OCI-LY3 (cell line): ENCODE data around the gene GSS.

Experiments
- H2AFZ ChIP-seq: fragments of 200-600, 300-600 bp; shearing (Covaris generic); 2 replicates; pipeline ENCODE4 v1.6.0; 2014; ENCODE audit warnings: antibody characterized with exemption, low read depth, low read length
- H3K27ac ChIP-seq: fragments of 200-600, 300-600 bp; sonication (generic); 2 replicates; pipeline ENCODE4 v1.5.1; 2014; ENCODE audit warnings: mild to moderate bottlenecking, low read length, moderate library complexity, mixed read lengths
- H3K27me3 ChIP-seq: fragments of 200-600, 300-600 bp; sonication (generic); 2 replicates; pipeline ENCODE4 v1.6.1; 2014; ENCODE audit warnings: low read depth, low read length, mixed read lengths
- H3K36me3 ChIP-seq: fragments of 200-600, 300-600 bp; sonication (generic); replicated peaks from 2 replicates; pipeline ENCODE3; 2014; ENCODE audit warnings: low read depth, low read length, mixed read lengths
- H3K4me1 ChIP-seq: fragments of 300-600, 200-600 bp; sonication (generic); 2 replicates; pipeline ENCODE4 v1.6.1; 2014; ENCODE audit warnings: low read length, mixed read lengths
- H3K4me2 ChIP-seq: fragments of 200-600, 300-600 bp; sonication (generic); 2 replicates; pipeline ENCODE4 v1.6.1; 2014; ENCODE audit warnings: low read length, mixed read lengths
- H3K4me3 ChIP-seq: fragments of 300-600, 200-600 bp; sonication (generic); 2 replicates; pipeline ENCODE4 v1.5.1; 2014; ENCODE audit warnings: antibody characterized with exemption, mild to moderate bottlenecking, low read length, moderate library complexity
- H3K79me2 ChIP-seq: fragments of 300-600, 200-600 bp; shearing (Covaris generic); 2 replicates; pipeline ENCODE4 v1.6.1; 2014; ENCODE audit warnings: mild to moderate bottlenecking, low read length, mixed read lengths
- H3K9ac ChIP-seq: fragments of 300-600, 200-600 bp; shearing (Covaris generic); 2 replicates; pipeline ENCODE4 v1.6.0; 2014; ENCODE audit warnings: mild to moderate bottlenecking, low read length, moderate library complexity
- H3K9me3 ChIP-seq: fragments of 200-600, 300-600 bp; shearing (Covaris generic); 2 replicates; pipeline ENCODE4 v1.6.1; 2014; ENCODE audit warnings: low read length, mixed read lengths; ENCODE audit not compliant: insufficient read depth
- H4K20me1 ChIP-seq: fragments of 200-600, 300-600 bp; sonication (generic); 2 replicates; pipeline ENCODE4 v1.6.1; 2016; ENCODE audit warnings: low read length, mixed read lengths; ENCODE audit not compliant: insufficient read depth
- EZH2phosphoT487 ChIP-seq: fragments of 200-600 bp; shearing (Covaris generic); IDR thresholded peaks from 2 replicates; pipeline ENCODE4 v1.6.1; 2018; ENCODE audit warnings: antibody characterized with exemption, mixed run types, low read depth
- TF ChIP-seq, protein P1 (sequence below): fragments of 200-600, 300-600 bp; sonication (generic); IDR thresholded peaks from 2 replicates; pipeline ENCODE4 v1.5.1; 2014; ENCODE audit warnings: antibody characterized with exemption, low read length, low read depth

The GSS gene

GRCh38 chr20:34979366-34980153, 24.0 kb upstream of the GSS start:
- Histone ChIP-seq H3K9ac (no peak overlapping the region), H3K27me3 (peaks cover 12% of the 10 kb centered on the region), H3K27ac (no peak overlapping the region), H3K9me3 (no peaks in the 10 kb centered on the region), H3K4me2 (no peak overlapping the region), H3K36me3 (no peaks in the 10 kb centered on the region), H4K20me1 (no peaks in the 10 kb centered on the region), H3K4me3 (no peak overlapping the region), H3K79me2 (no peaks in the 10 kb centered on the region), H3K4me1 (no peaks in the 10 kb centered on the region), H2AFZ (no peak overlapping the region)
- TF ChIP-seq, protein P1, sequence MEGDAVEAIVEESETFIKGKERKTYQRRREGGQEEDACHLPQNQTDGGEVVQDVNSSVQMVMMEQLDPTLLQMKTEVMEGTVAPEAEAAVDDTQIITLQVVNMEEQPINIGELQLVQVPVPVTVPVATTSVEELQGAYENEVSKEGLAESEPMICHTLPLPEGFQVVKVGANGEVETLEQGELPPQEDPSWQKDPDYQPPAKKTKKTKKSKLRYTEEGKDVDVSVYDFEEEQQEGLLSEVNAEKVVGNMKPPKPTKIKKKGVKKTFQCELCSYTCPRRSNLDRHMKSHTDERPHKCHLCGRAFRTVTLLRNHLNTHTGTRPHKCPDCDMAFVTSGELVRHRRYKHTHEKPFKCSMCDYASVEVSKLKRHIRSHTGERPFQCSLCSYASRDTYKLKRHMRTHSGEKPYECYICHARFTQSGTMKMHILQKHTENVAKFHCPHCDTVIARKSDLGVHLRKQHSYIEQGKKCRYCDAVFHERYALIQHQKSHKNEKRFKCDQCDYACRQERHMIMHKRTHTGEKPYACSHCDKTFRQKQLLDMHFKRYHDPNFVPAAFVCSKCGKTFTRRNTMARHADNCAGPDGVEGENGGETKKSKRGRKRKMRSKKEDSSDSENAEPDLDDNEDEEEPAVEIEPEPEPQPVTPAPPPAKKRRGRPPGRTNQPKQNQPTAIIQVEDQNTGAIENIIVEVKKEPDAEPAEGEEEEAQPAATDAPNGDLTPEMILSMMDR, result no peak
- TF ChIP-seq EZH2phosphoT487, result no peak

DNA sequence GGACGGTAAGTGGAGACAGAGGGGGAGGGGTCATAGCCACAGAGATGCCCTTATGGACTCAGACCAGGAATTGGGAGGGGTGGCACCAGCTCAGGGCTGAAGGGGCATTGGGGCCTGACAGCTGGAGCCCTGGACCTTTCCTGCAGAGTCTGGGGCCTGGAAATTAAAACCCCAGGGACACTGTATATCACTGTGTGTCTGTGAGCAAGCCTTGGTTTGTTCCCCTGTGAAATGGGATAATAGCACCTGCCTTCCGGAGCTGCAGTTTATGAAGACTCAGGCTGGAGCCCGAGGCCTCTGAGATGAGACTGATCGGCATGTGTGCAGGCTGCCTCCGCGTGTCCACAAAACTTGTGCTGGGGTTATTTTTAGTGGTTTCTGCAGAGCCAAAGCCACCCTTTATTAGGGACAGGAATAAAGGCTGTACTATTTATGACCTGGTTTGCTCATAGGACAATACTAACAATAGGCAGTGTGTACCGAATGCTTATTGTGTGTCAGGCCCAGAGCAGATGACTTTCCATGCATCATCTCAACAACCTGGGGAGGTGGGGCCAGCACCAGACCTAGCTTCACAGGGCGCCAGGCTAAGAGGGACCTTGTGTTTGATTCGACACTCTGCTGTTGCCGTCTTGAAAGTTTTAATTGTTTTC, 22.6 kb upstream of the GSS start:
- H3K36me3 ChIP-seq, result no peaks in the 10 kb centered on the region
- no peaks in the 10 kb centered on the region for H4K20me1 ChIP-seq
- H3K4me2 ChIP-seq, result no peak overlapping the region
- no peak for TF ChIP-seq EZH2phosphoT487
- TF ChIP-seq, protein P1, result no peak
- H3K27me3 ChIP-seq, result peaks cover 11% of the 10 kb centered on the region
- H3K4me3 ChIP-seq, result no peak overlapping the region
- H2AFZ ChIP-seq, result no peak overlapping the region
- no peaks in the 10 kb centered on the region for H3K79me2 ChIP-seq
- no peaks in the 10 kb centered on the region for H3K9me3 ChIP-seq
- no peaks in the 10 kb centered on the region for H3K4me1 ChIP-seq
- H3K9ac ChIP-seq, result no peak overlapping the region
- no peak overlapping the region for H3K27ac ChIP-seq

- H3K27ac ChIP-seq, result no peak overlapping the region
- H3K9ac ChIP-seq, result no peak overlapping the region
- no peaks in the 10 kb centered on the region for H3K9me3 ChIP-seq
- no peak overlapping the region for H3K4me2 ChIP-seq
- H3K79me2 ChIP-seq, result no peaks in the 10 kb centered on the region
- no peak for TF ChIP-seq EZH2phosphoT487
- TF ChIP-seq, protein P1, result no peak
- H3K36me3 ChIP-seq, result no peaks in the 10 kb centered on the region
- H3K4me1 ChIP-seq, result no peaks in the 10 kb centered on the region
- peaks cover 11% of the 10 kb centered on the region for H3K27me3 ChIP-seq
- no peak overlapping the region for H2AFZ ChIP-seq
- no peaks in the 10 kb centered on the region for H4K20me1 ChIP-seq
- H3K4me3 ChIP-seq, result no peak overlapping the region
These were observed 21.9 kb upstream of the GSS start for GRCh38 chr20:34977365-34978091.

- no peak overlapping the region for H3K27ac ChIP-seq
- peaks cover 11% of the 10 kb centered on the region for H3K27me3 ChIP-seq
- no peak overlapping the region for H2AFZ ChIP-seq
- no peaks in the 10 kb centered on the region for H3K4me1 ChIP-seq
- no peak overlapping the region for H3K9ac ChIP-seq
- no peaks in the 10 kb centered on the region for H4K20me1 ChIP-seq
- H3K36me3 ChIP-seq, result no peaks in the 10 kb centered on the region
- no peaks in the 10 kb centered on the region for H3K9me3 ChIP-seq
- TF ChIP-seq, protein P1, result no peak
- no peak for TF ChIP-seq EZH2phosphoT487
- no peak overlapping the region for H3K4me3 ChIP-seq
- no peak overlapping the region for H3K4me2 ChIP-seq
- no peaks in the 10 kb centered on the region for H3K79me2 ChIP-seq
These were observed 20.7 kb upstream of the GSS start for GRCh38 chr20:34976286-34976685.
